HG03039 (cell line): ENCODE measurements around the gene KRT85.
"Not testable (repeated sequence)": the region's sequence is repeated elsewhere in the genome, so short reads cannot be mapped to it uniquely, and the experiment has no call there.

Experiments
- ATAC-seq: cut with Tn5 transposase; IDR thresholded peaks from one replicate; pipeline ENCODE4 v1.9.1; 2021; ENCODE audit warnings: mild to moderate bottlenecking, moderate library complexity; ENCODE audit not compliant: unreplicated experiment

KRT85 gene

DNA sequence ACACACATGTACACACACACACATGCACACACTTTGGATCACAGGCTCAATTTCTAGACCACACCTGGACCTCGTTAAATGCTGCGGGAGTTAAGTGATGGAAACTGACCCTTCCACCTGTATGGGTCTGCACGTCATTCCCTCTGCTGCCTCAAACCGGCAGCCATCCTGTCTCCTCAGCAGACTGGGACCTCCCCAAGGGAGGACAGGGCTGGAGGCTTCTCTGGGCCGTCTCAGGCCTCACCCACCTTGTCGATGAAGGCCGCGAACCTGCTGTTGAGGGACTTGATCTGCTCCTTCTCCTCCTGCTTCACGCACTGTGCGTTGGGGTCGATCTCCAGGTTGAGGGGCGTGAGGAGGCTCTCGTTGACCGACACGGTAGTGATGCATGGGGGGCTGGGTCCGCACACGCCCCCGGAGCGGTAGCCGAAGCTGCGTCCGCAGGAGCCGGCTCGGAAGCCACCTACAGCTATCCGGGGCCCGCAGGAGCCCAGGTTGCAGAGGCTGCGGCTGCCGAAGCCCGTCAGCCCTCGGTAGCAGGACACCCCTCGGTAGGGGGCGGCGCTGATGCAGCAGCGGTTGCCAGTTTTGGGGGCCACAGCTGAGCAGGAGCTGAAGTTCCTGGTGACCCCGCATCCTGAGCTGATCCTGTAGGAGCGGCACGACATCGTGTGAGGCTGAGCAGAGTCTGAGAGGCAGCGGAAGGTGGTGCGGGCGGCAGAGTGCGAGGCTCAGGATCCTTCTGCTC, at the start of gene KRT85:
KRT85 (minus strand) TSS at position 744 of the 748 bp plus-strand sequence; CDS start at position 668, 76 bp downstream.
- ATAC-seq, result no peak

DNA sequence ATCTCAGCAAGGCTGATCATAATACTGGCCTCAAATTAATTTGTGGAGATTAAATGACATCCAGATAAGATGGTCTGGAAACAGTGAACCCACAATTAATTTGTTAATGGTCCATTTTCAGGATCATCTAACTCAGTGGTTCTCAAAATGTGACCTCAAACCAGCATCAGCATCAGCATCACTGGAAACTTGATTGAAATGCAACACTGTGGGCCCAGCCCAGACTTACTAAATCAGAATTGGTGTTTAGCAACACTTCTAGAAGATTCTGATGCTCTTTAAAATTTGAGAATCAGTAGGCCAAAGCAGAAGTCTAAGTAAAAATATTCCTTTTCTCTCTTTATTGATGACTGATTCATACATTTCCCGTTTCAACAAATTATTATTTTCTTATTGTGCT, 49.5 kb upstream of the KRT85 start:
- ATAC-seq, result no peak

DNA sequence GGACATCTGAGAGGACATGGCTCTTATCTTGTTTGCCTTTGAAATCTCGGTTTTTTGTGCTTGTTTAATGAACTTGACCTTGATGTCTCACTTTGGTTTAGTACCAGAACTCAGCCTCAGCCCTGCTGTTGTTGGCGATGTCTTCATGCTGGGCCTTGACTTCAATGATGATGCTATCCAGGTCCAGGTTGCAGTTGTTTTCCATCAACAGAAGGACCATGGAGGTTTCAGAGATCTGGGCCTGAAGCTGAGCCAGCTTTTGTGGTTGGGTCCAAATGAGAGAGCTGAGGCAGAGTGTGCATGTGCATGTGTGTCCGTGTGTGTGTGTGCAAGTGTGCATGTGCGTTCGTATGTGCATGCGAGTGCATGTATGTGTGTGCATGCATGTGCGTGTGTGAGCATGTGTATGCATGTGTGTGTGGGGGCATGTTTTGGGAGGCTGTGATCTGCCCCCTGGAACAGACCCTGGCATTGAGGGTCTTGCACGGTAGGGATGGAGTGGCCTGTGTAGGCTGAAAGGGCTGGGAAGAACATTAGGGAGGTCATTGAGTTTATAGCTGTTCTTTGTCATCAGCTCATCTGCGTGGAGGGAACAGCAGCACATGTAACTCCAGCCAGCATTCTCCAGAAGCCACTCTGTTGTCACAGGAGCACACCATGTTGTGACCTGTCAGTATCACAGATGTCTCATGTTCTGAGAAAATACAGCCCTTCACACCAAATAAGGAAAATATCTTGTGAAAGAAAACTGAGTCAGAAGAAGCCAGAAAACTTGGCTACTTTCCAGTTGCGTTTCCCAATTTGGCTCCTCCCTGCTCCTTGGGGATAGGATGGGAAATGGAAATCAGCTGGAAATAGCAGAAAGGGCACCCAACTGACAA, 48.8 kb upstream of the KRT85 start:
- ATAC-seq, result no peak

DNA sequence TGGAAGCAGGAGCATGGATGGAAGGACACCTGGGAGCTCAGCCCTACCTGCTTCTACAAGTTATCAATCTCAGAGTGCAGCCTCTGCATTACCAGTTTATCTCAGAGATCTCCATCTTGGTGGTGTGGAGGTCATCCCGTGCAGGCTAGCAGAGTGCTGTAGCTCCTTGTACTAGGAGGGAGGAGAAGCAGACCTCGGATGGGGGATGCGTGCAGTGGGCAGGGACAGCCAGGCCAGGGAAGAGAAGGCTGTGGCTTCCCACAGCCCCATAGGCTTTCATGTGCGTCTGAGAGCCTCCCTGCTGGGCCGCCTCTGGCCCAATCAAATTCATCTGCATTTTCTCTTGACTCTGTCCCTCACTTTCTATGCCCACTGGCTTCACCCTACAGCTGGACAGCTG, 47.7 kb upstream of the KRT85 start:
- no peak for ATAC-seq

DNA sequence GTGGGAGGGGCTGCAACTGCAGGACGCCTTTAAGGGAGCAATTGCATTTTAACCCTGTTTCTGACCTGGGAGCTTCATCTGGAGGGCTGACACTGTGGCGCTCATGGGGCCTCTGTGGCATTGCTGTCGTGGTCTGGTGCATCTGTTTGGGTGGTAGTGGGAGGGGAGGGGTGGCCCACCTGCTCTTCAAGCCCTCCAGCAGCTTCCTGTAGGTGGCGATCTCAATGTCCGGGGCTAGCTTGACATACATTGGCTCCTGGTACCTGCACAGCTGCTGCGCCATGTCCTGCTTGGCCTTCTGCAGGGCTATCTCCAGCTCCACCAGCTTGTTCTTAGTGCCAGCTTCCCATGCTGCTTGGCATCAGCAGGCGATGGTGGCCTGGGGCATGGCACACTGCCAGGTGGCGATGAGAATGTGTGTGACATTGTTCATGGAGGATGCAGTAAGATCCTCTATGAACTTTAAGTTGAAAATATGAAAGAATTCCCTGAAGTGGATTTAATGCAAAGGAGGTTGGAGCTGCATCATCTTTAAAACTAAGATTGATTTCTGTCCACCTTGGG, 46.6 kb upstream of the KRT85 start:
- no peak for ATAC-seq

DNA sequence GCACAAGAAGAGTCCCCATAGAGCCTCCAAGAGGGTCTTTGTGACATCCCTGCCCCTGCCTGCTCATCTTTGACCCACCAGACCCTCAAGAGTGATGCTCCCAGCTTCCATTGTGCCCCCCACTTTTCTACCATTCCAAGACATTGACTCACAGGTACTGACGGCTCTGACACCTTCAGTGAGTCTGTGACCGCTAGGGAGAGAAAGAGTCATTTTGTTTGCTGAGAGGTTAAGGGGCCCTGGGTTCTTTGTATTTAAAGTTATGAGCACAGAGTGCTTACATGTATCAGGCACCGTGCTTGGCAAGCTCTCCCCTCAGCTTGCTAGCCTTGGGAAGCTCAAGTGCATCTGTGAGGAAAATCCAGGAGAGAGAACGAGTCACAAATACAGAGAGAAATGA, 45.9 kb upstream of the KRT85 start:
- no peak for ATAC-seq

DNA sequence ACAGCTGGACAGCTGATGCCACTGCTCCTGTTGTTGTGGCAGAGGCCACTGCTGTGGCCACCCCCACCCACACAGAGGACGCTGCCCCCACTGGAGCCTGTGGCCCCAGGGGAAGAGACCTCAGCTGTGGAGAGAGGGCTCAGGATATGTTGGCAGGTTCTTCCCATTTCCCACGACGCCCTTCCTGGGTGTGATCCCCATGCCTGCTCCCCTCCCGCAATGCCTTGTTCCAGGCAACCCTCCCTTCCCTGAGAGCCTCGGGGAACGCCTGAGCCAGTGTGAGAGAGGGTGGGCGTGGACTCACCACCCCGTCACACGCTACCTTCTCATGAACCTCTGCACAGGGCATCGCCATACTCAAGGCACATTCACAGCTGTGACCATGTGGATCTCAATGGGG, 44.5 kb upstream of the KRT85 start:
- no peak for ATAC-seq

DNA sequence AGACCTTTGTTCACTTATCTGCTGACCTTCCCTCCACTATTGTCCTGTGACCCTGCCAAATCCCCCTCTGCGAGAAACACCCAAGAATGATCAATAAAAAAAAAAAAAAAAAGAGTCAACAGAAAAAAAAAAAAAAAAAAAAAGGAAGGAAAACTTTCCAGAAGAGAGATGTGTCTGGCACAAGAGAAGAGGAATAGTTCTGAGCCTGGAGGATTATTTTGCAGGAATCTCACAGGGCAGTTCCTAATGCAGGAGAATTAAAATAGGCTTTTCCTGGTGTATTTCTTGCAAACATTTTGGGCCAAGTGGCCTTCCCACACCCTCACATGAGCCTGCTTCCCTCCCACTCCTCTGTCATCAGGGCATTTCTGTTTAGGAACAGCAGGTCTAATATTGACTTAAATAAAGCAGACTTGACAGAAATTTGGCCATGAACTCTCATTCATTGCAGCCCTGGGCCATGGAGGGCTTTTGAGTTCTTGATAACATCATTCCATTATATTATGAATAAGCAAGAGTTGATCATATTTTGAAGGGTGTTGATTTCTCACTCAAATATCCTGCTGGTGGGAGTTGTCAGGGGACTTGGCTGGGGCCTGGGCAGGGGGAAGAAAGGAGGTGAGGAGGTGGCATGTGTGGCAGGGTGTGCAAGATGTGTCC, 43.4 kb upstream of the KRT85 start:
- ATAC-seq, result not testable (repeated sequence)

DNA sequence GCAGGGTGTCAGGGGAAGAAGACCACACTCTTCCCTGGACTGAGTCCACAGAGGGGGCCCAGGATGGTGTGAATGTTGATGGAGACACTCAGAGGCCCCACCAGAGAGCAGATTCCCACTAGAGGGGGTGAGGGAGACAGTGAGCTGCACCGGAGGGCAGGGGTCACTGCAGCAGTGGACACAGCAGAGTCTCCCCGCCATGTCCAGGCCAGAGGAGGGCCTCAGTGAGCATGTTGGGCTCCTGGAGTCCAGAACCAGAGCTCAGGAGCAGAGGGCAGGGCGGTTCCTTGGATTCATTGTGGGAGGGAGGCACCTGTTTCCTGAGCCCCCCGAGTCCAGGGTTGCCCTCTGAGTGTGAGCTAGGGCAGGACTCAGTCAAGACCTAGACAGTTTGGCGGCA, 40.6 kb upstream of the KRT85 start:
- ATAC-seq, result no peak

DNA sequence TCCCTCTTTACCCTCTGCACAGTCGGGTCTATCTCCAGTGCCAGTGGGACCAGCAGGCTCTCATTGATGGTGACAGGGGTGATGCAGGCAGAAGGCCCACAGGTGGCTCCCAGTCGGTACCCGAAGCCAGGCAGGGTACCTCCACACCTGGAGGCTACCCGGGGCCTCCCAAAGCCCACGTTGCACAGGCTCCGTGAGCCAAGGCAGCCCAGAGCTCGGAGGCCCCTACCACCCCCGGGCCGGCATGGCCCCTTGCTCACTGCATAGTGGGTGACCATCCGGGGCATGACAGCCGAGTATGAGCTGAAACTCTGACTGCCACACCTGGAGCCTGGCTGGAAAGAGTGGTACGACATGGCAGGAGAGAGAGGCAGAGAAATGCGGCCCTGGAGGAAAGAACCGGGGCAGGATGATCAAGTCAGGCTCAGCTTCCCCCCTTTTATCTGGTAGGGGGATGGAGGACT, 38.7 kb upstream of the KRT85 start, which contains the start of gene KRT82:
KRT82 (minus strand) TSS at position 414 of the 464 bp plus-strand sequence; CDS start at position 356, 58 bp downstream.
- no peak for ATAC-seq

DNA sequence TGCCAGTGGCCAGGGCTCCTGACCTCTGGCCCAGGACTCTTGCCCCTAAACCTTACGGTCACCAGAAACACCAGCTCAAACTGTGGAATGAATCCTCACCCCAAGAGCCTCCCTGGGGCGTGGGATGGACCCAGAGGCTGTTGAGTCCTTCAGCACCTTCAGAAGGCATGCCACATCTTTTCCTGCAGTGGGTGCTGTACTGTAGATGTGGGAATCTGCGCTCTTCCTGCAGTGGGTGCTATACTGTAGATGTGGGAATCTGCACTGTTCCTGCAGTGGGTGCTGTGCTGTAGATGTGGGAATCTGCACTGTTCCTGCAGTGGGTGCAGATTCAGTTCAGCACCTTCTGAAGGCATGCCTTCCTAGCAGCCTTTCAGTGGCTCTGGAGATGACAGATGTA, 37.7 kb upstream of the KRT85 start:
- ATAC-seq, result no peak

DNA sequence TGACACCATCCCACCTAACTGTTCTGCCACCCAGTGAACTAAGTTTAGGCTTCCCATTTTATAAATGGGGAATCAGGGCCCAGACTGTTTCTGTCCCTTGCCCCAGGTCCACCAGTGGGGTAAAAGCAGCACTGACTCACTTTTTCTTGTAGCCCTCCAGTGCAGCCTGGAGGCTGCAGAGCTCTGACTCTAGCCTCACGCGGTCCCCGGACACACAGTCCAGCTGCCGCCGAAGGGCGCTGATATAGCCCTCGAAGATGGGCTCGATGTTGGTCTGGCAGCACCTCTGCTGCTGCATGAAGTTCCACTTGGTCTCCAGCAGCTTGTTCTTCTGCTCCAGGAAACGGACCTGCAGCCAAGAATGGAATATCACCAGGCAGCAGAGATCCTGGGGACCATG, 36.3 kb upstream of the KRT85 start:
- ATAC-seq, result no peak

DNA sequence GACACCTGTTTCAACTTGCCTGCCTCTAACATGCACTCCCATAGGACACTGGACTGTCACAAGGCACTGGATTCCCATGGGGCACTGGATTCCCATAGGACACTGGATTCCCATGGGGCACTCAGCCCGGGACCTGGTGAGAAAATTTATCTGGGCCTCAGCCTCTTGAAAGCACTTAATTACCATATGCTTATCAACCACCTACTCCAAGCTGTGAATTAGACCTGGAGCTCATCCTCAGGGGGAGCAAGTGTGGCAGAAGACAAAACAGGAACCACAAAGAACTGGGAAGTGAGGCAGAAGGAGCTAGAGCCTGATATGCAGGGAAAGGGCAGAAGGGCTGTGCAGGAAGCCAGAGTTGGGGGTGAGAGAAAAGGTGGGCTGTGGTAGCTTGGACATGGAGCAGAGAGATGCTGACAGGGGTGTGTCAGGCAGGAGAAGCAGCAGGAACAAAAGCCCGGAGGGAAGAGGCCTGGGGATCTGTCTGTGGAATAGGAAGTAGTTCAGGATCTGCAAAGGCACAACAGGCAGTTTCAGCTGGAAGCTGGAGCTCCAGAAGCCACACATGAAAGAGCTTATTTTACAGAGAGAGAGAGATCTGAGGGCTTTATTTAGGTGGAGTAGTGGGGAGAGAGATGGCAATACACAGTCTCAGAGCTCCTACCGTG, 35.7 kb upstream of the KRT85 start:
- ATAC-seq, result no peak

DNA sequence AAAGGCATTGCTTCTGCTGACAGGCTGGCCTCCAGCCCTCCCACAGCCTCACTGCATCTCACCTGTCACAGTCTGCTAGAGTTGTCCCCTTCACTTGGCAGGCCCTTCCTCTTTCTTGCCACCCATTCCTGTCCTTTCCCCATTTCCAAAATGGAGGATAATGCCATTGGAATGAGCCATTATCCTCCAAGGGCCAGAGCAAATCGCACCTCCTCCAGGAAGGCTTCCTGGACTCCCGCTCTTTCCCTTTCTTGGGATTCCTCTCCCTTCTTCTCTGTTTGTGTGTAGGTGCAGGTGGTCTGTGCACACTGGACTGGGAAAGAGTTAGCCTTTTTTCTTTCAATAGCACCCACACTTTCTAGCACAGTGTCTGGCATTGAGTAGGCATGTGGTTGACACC, 35.1 kb upstream of the KRT85 start:
- no peak for ATAC-seq

DNA sequence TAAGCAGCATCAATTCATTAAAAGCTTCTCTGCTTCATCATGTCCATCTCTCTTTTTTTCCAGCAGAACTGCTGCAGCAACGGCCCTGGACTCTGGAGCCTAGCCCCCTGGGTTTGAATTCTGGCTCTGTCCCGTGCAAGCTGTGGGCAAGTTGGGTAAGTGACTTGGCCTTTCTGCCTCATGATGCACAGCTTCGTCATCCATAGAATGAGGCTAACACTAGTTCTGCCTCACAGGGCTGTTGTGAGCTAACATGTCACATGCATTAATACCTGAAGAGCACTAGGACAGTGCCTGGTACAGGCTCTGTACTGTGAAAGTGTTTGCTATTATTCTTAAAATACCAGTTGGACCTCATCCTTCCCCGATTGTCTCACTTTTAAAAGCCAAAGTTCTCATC, 34.6 kb upstream of the KRT85 start:
- no peak for ATAC-seq

DNA sequence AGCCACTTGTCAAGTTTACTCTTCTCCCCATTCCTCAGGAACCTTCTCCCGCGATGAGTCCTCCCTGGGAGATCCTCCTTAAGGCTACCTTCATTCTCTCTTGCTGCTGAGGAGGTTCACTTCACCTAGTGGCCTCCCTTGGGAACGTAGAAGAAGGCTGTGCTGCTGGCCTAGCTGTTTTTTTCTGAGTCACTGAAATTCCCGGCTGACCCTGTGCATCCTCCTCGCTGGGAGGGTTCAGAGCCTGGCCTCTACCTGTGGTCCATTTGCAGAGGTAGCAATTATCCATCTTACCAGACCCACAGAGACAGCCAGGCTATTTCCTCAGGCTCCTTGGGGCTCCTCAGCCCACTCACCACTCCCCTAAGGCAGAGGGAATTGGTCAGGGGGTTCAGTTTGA, 34.2 kb upstream of the KRT85 start:
- no peak for ATAC-seq

DNA sequence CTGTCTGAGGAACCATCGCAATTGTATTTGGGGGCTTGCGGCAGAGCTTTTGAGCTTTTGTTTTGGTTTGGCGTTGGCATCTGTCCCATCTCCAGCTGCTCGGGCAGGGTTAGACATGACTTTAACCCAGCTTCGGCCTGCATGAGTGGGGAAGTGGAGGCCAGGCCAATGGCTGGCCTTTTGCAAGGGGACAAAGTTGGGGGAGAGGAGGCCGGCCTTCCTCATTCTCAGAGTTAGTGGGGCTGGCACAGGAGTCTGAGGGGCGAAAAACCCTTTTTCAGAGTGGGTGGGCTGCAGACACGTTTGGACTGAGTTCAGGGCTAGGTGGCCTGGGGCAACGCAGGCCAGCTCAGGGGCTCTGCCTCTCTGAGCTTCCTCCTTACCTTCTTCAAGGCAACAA, 33.6 kb upstream of the KRT85 start:
- no peak for ATAC-seq

DNA sequence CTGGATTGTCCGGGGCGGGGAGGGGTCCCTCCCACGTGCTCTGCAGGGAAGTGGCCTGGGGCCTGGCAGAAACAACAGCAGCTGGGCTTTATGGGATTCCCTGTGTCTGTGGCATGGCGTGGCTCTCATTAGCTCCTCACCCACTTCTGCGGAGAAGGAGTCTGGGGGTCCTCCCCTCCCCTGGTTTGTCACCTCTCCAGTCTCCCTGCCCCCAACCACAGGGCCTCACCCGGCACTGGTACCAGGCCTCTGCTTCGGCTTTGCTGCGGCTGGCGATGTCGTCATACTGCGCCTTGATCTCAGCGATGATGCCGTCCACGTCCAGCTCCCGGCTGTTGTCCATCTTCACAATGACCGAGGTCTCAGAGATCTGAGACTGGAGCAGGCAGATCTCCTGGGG, 32.5 kb upstream of the KRT85 start:
- ATAC-seq, result no peak

DNA sequence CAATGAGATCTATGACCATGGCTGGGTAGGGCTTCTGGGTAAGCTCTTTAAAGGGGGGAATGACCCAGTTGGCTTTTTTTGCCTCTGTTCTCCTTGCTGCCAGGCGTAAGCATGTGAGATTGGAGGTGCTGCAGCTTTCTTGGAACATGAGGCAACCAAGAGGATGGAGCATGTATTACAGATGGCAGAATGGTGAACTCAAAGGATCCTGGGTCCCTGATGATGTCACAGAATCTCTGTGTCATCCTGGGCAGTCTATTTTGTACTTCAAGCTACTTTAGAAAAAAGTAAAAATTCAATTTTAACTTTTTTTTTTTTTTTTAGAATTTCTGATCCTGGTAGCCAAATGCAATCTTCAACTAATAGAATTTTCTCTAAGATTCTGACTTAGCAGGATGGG, 30.9 kb upstream of the KRT85 start:
- ATAC-seq, result no peak

DNA sequence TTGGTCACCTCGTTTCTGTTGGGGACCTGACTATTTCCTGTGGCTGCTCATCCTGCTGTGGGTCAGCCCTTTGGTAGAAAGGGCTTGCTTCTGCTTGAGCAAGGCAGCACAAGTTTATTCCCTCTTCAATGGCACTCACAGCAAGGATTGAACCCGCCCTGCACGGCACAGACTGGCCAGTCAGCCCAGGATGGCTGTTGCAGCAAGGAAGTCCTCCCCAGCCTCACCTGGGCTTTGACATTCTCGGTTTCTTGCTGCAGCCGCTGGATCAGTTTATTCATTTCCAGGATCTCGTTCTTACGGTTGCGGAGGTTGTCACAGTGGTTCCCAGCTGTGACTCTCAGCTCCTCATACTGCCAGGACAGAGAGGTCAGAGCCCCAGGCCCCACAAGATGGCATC, 29.4 kb upstream of the KRT85 start:
- no peak for ATAC-seq
